ENCODE measurements around the gene LINGO4.
A peak's percentile ranks its signal among the peaks of the same experiment; 100 is the strongest.

LINGO4 gene

DNA sequence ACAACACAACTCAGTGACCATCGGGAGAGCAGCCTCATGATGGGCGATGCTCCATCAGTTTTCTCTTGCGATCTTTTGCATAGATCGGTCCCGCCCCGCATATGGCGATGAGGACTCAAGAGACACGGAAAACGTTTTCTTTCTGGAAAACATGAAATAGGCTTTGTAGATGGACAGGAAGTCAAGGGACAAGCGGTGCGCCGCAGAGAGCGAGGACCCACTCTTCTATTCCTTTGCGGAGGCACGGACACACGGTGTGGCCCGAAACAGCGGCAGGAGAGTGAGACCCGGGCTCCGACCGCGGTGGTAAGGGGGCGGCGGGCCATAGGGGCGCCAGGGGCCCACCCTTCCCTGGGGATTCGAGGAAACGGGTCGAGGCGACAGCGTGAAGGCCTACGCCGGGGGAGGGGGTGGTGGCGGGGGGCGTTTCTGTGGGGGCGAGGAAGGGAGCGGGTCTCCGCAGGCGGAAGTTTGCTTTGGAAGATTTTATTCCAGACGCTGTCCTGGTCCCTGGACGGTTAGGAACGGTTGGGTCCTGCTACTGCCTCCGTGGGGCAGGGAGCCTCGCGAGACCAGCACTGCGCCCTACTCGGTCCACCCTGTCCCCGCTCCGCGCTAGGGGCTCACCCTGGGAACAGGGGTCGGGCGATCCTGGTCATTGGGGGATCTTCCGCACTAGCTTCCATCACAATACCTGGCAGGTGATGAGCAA is 14.1 kb downstream of the LINGO4 start:
- peak; percentile 56 for ATAC-seq

GRCh38 chr1:151790071-151790939 is 14.9 kb downstream of the LINGO4 start, which contains the start of gene TDRKH:
Gene TDRKH, minus strand, starts transcription at chr1:151790500. Its CDS starts 7,478 bp downstream, at chr1:151783022.
- TF ChIP-seq CSDC2 (CRISPR knock-in tag; IDR thresholded peaks at IDR 0.05), result 0 out of 2 replicates have a peak, but pooled peaks have one; percentile 19
- TF ChIP-seq, protein P1, sequence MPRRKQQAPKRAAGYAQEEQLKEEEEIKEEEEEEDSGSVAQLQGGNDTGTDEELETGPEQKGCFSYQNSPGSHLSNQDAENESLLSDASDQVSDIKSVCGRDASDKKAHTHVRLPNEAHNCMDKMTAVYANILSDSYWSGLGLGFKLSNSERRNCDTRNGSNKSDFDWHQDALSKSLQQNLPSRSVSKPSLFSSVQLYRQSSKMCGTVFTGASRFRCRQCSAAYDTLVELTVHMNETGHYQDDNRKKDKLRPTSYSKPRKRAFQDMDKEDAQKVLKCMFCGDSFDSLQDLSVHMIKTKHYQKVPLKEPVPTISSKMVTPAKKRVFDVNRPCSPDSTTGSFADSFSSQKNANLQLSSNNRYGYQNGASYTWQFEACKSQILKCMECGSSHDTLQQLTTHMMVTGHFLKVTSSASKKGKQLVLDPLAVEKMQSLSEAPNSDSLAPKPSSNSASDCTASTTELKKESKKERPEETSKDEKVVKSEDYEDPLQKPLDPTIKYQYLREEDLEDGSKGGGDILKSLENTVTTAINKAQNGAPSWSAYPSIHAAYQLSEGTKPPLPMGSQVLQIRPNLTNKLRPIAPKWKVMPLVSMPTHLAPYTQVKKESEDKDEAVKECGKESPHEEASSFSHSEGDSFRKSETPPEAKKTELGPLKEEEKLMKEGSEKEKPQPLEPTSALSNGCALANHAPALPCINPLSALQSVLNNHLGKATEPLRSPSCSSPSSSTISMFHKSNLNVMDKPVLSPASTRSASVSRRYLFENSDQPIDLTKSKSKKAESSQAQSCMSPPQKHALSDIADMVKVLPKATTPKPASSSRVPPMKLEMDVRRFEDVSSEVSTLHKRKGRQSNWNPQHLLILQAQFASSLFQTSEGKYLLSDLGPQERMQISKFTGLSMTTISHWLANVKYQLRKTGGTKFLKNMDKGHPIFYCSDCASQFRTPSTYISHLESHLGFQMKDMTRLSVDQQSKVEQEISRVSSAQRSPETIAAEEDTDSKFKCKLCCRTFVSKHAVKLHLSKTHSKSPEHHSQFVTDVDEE (CRISPR knock-in tag; IDR thresholded peaks at IDR 0.05), result 0 out of 2 replicates have a peak, but pooled peaks have one; percentile 65
- TF ChIP-seq OSR1 (CRISPR knock-in tag; IDR thresholded peaks at IDR 0.05), result no peak
- TF ChIP-seq ZNF565 (CRISPR knock-in tag; conservative IDR thresholded peaks at IDR 0.05; ENCODE audit: low read depth), result no peak
- TF ChIP-seq SNAI2 (CRISPR knock-in tag; IDR thresholded peaks at IDR 0.05), result peak; percentile 100
- no peak for TF ChIP-seq RARB (CRISPR knock-in tag; IDR thresholded peaks at IDR 0.05)
- TF ChIP-seq ZFP30 (CRISPR knock-in tag; IDR thresholded peaks at IDR 0.05), result no peak
- 0 out of 2 replicates have a peak, but pooled peaks have one; percentile 15 for TF ChIP-seq ARNTL (CRISPR knock-in tag; IDR thresholded peaks at IDR 0.05; ENCODE audit: borderline replicate concordance, low read depth)
- TF ChIP-seq TCF4 (CRISPR knock-in tag; IDR thresholded peaks at IDR 0.05; ENCODE audit: borderline replicate concordance), result peak; percentile 43; the same call in 1 of the 2 replicates
- peak; percentile 98 for ATAC-seq

More for the DNA sequence above, 14.1 kb downstream of the LINGO4 start:
- TF ChIP-seq BACH2 (CRISPR knock-in tag; IDR thresholded peaks at IDR 0.05; ENCODE audit: borderline replicate concordance) (no peak), GLIS3 (CRISPR knock-in tag; IDR thresholded peaks at IDR 0.05) (no peak), ARNTL (CRISPR knock-in tag; IDR thresholded peaks at IDR 0.05; ENCODE audit: borderline replicate concordance, low read depth) (no peak), ZC3H10 (CRISPR knock-in tag; IDR thresholded peaks at IDR 0.05) (no peak), RARB (CRISPR knock-in tag; IDR thresholded peaks at IDR 0.05) (no peak)

DNA sequence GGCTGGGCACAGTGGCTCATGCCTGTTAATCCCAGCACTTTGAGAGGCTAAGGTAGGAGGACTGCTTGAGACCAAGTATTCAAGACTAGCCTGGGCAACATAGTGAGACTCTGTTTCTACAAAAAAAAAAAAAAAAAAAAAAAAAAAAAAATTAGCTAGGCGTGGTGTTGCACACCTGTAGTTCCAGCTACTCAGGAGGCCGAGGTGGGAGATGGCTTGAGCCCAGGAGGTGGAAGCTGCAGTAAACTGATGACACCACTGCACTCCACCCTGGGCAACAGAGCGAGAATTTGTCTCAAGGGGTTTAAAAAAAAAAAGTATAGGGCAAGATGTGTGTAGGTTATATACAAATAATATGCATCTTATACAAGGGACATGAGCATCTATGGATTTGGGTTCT is 17.5 kb downstream of the LINGO4 start:
- TF ChIP-seq ZNF70 (CRISPR knock-in tag; IDR thresholded peaks at IDR 0.05) (no peak), ZC3H10 (CRISPR knock-in tag; IDR thresholded peaks at IDR 0.05) (no peak)

DNA sequence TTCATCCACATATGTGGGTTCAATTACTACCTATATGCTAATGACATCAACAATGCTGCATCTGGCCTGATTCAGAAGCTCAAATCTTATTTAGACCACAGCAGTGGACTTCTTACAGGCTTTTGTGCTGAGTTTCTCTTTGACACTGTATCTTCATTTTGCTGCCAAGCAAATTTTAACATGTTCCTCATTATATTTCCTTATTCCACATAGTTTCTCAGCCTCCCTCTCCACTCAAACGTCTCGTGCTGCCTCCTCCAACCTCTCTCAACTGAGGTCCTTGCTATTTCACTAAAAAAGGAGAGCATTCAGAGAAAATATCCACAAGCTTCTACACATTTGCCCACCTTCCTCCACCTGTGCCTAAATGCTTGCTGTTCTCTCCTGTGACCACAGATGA is 21.4 kb downstream of the LINGO4 start:
- TF ChIP-seq, protein P2, sequence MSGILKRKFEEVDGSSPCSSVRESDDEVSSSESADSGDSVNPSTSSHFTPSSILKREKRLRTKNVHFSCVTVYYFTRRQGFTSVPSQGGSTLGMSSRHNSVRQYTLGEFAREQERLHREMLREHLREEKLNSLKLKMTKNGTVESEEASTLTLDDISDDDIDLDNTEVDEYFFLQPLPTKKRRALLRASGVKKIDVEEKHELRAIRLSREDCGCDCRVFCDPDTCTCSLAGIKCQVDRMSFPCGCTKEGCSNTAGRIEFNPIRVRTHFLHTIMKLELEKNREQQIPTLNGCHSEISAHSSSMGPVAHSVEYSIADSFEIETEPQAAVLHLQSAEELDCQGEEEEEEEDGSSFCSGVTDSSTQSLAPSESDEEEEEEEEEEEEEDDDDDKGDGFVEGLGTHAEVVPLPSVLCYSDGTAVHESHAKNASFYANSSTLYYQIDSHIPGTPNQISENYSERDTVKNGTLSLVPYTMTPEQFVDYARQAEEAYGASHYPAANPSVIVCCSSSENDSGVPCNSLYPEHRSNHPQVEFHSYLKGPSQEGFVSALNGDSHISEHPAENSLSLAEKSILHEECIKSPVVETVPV (CRISPR knock-in tag; IDR thresholded peaks at IDR 0.05), result no peak
- TF ChIP-seq SNAI2 (CRISPR knock-in tag; IDR thresholded peaks at IDR 0.05), result no peak
- TF ChIP-seq, protein P1 (CRISPR knock-in tag; IDR thresholded peaks at IDR 0.05), result no peak
- TF ChIP-seq RARB (CRISPR knock-in tag; IDR thresholded peaks at IDR 0.05), result no peak
- TF ChIP-seq ZFP3 (CRISPR knock-in tag; IDR thresholded peaks at IDR 0.05), result no peak
- TF ChIP-seq ZNF8 (CRISPR knock-in tag; IDR thresholded peaks at IDR 0.05), result no peak
- no peak for ATAC-seq

More for the DNA sequence above, 17.5 kb downstream of the LINGO4 start:
- ATAC-seq, result no peak

GRCh38 chr1:151782741-151783140 is 22.5 kb downstream of the LINGO4 start:
- no peak for ATAC-seq
- TF ChIP-seq, protein P3, sequence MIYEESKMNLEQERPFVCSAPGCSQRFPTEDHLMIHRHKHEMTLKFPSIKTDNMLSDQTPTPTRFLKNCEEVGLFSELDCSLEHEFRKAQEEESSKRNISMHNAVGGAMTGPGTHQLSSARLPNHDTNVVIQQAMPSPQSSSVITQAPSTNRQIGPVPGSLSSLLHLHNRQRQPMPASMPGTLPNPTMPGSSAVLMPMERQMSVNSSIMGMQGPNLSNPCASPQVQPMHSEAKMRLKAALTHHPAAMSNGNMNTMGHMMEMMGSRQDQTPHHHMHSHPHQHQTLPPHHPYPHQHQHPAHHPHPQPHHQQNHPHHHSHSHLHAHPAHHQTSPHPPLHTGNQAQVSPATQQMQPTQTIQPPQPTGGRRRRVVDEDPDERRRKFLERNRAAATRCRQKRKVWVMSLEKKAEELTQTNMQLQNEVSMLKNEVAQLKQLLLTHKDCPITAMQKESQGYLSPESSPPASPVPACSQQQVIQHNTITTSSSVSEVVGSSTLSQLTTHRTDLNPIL (CRISPR knock-in tag; IDR thresholded peaks at IDR 0.05; ENCODE audit: low read depth), result no peak
- TF ChIP-seq PPARA (CRISPR knock-in tag; IDR thresholded peaks at IDR 0.05; ENCODE audit: borderline replicate concordance) (no peak), BACH2 (CRISPR knock-in tag; IDR thresholded peaks at IDR 0.05; ENCODE audit: borderline replicate concordance) (no peak), ZNF70 (CRISPR knock-in tag; IDR thresholded peaks at IDR 0.05) (no peak), ZFP30 (CRISPR knock-in tag; IDR thresholded peaks at IDR 0.05) (no peak), GLIS3 (CRISPR knock-in tag; IDR thresholded peaks at IDR 0.05) (no peak), ZFP3 (CRISPR knock-in tag; IDR thresholded peaks at IDR 0.05) (no peak), ZNF565 (CRISPR knock-in tag; conservative IDR thresholded peaks at IDR 0.05; ENCODE audit: low read depth) (no peak), ZNF8 (CRISPR knock-in tag; IDR thresholded peaks at IDR 0.05) (no peak), ARNTL (CRISPR knock-in tag; IDR thresholded peaks at IDR 0.05; ENCODE audit: borderline replicate concordance, low read depth) (no peak), OSR1 (CRISPR knock-in tag; IDR thresholded peaks at IDR 0.05) (no peak), TOX (CRISPR knock-in tag; IDR thresholded peaks at IDR 0.05; ENCODE audit: borderline replicate concordance) (no peak), ZC3H10 (CRISPR knock-in tag; IDR thresholded peaks at IDR 0.05) (no peak), ESRRG (CRISPR knock-in tag; IDR thresholded peaks at IDR 0.05) (no peak)
- TF ChIP-seq, protein P4, sequence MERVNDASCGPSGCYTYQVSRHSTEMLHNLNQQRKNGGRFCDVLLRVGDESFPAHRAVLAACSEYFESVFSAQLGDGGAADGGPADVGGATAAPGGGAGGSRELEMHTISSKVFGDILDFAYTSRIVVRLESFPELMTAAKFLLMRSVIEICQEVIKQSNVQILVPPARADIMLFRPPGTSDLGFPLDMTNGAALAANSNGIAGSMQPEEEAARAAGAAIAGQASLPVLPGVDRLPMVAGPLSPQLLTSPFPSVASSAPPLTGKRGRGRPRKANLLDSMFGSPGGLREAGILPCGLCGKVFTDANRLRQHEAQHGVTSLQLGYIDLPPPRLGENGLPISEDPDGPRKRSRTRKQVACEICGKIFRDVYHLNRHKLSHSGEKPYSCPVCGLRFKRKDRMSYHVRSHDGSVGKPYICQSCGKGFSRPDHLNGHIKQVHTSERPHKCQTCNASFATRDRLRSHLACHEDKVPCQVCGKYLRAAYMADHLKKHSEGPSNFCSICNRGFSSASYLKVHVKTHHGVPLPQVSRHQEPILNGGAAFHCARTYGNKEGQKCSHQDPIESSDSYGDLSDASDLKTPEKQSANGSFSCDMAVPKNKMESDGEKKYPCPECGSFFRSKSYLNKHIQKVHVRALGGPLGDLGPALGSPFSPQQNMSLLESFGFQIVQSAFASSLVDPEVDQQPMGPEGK (CRISPR knock-in tag; IDR thresholded peaks at IDR 0.05; ENCODE audit: borderline replicate concordance), result no peak
